Measurements from ENCODE around the gene ZDHHC5.

DNA sequence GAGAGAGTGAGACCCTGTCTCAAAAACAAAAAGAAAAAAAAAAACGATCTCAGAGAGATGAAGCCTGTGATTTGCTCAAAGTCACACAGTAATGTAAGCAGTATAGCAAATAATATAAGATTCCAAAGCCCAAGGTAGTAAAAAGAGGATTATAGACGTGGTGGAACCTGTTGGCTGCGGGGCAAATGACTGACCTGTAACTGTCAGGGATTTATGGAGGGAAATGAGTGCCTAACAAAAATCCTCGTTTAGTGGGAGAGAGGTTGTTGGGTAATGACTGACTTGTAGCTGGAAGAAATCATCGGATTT is 11.1 kb upstream of the ZDHHC5 start:
- TF ChIP-seq, protein P1, sequence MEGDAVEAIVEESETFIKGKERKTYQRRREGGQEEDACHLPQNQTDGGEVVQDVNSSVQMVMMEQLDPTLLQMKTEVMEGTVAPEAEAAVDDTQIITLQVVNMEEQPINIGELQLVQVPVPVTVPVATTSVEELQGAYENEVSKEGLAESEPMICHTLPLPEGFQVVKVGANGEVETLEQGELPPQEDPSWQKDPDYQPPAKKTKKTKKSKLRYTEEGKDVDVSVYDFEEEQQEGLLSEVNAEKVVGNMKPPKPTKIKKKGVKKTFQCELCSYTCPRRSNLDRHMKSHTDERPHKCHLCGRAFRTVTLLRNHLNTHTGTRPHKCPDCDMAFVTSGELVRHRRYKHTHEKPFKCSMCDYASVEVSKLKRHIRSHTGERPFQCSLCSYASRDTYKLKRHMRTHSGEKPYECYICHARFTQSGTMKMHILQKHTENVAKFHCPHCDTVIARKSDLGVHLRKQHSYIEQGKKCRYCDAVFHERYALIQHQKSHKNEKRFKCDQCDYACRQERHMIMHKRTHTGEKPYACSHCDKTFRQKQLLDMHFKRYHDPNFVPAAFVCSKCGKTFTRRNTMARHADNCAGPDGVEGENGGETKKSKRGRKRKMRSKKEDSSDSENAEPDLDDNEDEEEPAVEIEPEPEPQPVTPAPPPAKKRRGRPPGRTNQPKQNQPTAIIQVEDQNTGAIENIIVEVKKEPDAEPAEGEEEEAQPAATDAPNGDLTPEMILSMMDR (IDR thresholded peaks at IDR 0.05; ENCODE audit: low read depth, low read length) = no peak
- no peak for TF ChIP-seq EZH2phosphoT487 (IDR thresholded peaks at IDR 0.05; ENCODE audit: low read depth)

Data from OCI-LY3 (cell line).